ENCODE data around the gene FAM200C. TPM values are rescaled to one million over a fixed set of nuclear protein-coding genes. Genes with fewer than 3 reads are reported as not detected.

Gene FAM200C
- total and polyA plus RNA-seq, 2 of the 13 experiments (the other 11 are each of a cell fraction or from before 2014, with no cell fraction given), result 3.2 to 4.7 TPM

GRCh38 chr5:160418561-160419457, 19.0 kb upstream of the FAM200C start, which contains the start of gene SLU7 (continued):
- TF ChIP-seq ZNF407 (CRISPR knock-in tag; IDR thresholded peaks at IDR 0.05; ENCODE audit: not compliant biosample characterization), result no peak
- no peak for TF ChIP-seq FOXP4 (CRISPR knock-in tag; IDR thresholded peaks at IDR 0.05)
- TF ChIP-seq ZNF670 (CRISPR knock-in tag; IDR thresholded peaks at IDR 0.05; ENCODE audit: borderline replicate concordance), result no peak
- TF ChIP-seq BATF2 (CRISPR knock-in tag; IDR thresholded peaks at IDR 0.05), result no peak
- no peak for TF ChIP-seq PREB (CRISPR knock-in tag; IDR thresholded peaks at IDR 0.05)
- no peak for TF ChIP-seq ZNF549 (CRISPR knock-in tag; IDR thresholded peaks at IDR 0.05)
- no peak for TF ChIP-seq SMAD1 (CRISPR knock-in tag; IDR thresholded peaks at IDR 0.05; ENCODE audit: borderline replicate concordance, low read depth)
- peak; percentile 73 for TF ChIP-seq POGZ (CRISPR knock-in tag; IDR thresholded peaks at IDR 0.05)
- no peak for TF ChIP-seq ZNF75D (CRISPR knock-in tag; IDR thresholded peaks at IDR 0.05; ENCODE audit: borderline replicate concordance)
- TF ChIP-seq SMAD3 (CRISPR knock-in tag; IDR thresholded peaks at IDR 0.05), result no peak
- no peak for TF ChIP-seq RNF2 (conservative IDR thresholded peaks at IDR 0.05; ENCODE audit: low read depth)
- TF ChIP-seq CENPT (CRISPR knock-in tag; IDR thresholded peaks at IDR 0.05; ENCODE audit: low read depth), result no peak
- no peak for TF ChIP-seq CTCF (CRISPR knock-in tag; IDR thresholded peaks at IDR 0.05)
- no peak for TF ChIP-seq HMGA1 (CRISPR knock-in tag; conservative IDR thresholded peaks at IDR 0.05)

All from HepG2 (cell line).